ENCODE results near the gene CSGALNACT2. TPM values are rescaled to one million over a fixed set of nuclear protein-coding genes. Genes with fewer than 3 reads are reported as not detected.
"Not testable (repeated sequence)": the region's sequence is repeated elsewhere in the genome, so short reads cannot be mapped to it uniquely, and the experiment has no call there.

Gene CSGALNACT2
- total RNA-seq, 1 experiment from 2014 or later = 3.9 TPM

DNA sequence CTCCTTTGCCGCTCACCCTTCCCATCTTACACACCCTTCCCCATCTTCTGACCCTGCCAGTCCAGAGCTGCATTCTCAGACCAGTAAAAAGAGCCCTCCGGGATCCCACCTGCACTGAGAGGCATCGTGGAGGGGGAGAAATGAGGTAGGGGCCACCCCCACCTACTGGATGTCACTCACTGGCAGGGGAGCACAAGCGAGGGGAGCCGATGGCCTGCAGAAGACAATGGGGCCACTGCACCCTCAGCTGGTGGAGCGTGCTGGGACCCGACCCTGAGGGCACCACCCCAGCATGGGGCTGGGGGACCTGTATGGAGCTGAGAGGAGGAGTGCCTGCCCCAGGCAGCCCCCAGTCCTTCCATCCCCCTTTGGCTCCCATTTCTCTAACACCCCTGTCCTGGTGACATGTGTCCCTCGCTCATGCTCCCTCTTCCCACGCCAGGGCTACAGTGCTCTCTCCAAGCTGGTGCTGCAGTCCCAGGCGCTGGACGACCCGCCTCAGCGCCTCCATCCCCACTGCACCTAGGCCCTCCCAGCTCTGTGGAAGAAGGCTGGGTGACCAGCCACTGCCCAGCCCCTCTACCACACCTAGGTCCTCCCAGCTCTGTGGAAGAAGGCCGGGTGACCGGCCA lies 78.8 kb downstream of the CSGALNACT2 start:
- DNase-seq (ENCODE audit: low spot score) = no peak

GRCh38 chr10:43217563-43218205 lies 79.4 kb downstream of the CSGALNACT2 start:
- DNase-seq (ENCODE audit: low spot score) = no peak

- DNase-seq (ENCODE audit: low spot score) = no peak
Measured at GRCh38 chr10:43218206-43218950, 80.1 kb downstream of the CSGALNACT2 start.

GRCh38 chr10:43218951-43219837 lies 80.9 kb downstream of the CSGALNACT2 start:
- DNase-seq (ENCODE audit: low spot score) = no peak

DNA sequence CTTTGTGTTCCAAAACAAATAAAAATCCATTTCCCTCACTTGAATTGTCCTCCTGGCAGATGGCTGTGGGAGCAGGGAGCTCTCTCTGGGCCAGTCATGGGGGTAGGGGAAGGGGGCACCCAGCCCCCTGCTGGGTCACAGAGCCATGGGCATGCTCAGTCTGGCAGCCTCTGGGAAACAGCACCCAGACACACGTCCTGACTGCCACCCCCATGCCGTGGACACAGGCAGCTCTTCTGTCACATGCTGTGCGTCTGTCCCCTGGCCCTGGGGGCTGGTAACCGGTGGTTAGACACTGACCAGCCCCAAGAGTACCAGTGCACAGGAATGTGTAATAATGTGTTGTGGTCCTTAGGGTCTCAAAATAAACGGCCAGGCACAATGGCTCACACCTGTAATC lies 81.6 kb downstream of the CSGALNACT2 start:
- DNase-seq (ENCODE audit: low spot score) = no peak

DNA sequence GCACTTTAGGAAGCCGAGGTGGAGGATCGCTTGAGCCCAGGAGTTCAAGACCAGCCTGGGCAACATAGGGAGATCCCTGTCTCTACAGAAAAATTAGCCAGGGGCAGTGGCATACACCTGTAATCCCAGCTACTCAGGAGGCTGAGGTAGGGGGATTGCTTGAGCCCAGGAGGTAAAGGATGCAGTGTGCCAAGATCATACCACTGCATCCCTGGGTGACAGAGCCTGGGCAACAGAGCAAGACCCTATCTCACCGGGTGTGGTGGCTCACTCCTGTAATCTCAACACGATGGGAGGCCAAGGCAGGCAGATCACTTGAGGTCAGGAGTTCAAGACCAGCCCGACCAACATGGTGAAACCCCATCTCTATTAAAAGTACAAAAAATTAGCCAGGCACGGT lies 82.0 kb downstream of the CSGALNACT2 start:
- not testable (repeated sequence) for DNase-seq (ENCODE audit: low spot score)

- DNase-seq (ENCODE audit: low spot score) = no peak
Measured at GRCh38 chr10:43220657-43221418, 82.6 kb downstream of the CSGALNACT2 start.

DNA sequence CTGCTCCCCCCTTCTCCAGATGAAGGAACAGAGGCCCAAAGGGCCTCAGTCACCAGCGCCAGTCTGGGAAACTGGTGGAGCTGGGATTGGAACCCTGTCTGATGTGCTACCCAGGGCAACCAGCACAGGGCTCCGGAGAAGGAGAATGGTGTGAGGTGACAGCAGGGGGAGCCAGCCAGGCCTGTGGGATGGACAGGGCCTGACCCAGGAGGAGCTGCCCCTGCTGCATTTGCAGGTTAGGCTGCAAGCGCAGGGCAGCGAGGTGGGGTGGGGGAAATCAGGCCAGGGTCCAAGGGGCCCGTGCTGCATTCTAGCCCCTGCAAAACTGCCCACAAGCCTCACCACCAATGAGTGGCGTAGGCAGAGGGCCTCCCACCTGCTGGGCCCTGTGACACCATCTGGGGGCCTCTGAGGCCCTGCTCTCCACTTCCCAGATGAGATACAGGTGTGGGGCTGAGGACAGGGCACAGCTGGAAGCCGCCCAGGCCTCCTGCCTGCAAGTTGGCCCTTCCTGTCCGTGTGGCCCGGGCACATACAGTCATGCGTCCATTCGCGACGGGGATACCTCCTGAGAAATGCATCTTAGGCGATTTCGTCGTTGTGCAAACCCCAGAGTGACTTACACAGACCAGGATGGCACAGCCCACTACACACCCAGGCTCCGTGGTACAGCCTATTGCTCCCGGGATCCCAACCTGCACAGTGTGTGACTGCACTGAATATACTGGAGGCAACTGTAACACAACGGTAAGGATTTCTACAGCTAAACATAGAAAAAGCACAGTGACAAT lies 83.4 kb downstream of the CSGALNACT2 start:
- DNase-seq (ENCODE audit: low spot score) = no peak

DNA sequence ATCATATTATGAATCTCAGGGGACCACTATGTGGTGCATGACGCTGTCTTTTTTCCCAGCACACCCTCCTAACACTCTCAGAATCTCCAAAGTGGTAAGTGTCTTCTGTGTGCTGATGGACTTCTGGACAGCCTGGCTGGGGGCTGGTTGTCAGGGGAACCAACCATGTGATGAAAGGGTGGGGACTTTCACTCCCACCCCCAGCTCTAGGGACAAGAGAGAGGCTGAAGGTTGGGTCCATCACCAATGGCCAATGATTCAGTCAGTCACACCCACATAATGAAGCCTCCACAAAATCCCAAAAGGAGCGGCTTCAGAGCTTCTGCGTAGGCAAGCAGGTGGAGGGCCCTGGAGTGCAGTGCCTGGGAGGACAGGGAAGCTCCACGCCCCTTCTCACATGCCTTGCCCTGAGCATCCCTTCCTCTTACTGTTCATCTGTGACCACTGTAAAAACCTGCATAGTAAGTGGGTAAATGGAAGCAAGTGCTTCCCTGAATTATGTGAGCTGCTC lies 84.0 kb downstream of the CSGALNACT2 start:
- no peak for DNase-seq (ENCODE audit: low spot score)

- DNase-seq (ENCODE audit: low spot score) = no peak
Measured at GRCh38 chr10:43223056-43223455, 84.8 kb downstream of the CSGALNACT2 start.

- no peak for DNase-seq (ENCODE audit: low spot score)
Measured at GRCh38 chr10:43224321-43224720, 86.1 kb downstream of the CSGALNACT2 start.

GRCh38 chr10:43225004-43225786 lies 87.0 kb downstream of the CSGALNACT2 start:
- DNase-seq (ENCODE audit: low spot score) = no peak

- no peak for DNase-seq (ENCODE audit: low spot score)
Measured at GRCh38 chr10:43225787-43226153, 87.5 kb downstream of the CSGALNACT2 start.

- DNase-seq (ENCODE audit: low spot score) = no peak
Measured at GRCh38 chr10:43226441-43226840, 88.2 kb downstream of the CSGALNACT2 start.

- no peak for DNase-seq (ENCODE audit: low spot score)
Measured at GRCh38 chr10:43226851-43227845, 88.9 kb downstream of the CSGALNACT2 start.

DNA sequence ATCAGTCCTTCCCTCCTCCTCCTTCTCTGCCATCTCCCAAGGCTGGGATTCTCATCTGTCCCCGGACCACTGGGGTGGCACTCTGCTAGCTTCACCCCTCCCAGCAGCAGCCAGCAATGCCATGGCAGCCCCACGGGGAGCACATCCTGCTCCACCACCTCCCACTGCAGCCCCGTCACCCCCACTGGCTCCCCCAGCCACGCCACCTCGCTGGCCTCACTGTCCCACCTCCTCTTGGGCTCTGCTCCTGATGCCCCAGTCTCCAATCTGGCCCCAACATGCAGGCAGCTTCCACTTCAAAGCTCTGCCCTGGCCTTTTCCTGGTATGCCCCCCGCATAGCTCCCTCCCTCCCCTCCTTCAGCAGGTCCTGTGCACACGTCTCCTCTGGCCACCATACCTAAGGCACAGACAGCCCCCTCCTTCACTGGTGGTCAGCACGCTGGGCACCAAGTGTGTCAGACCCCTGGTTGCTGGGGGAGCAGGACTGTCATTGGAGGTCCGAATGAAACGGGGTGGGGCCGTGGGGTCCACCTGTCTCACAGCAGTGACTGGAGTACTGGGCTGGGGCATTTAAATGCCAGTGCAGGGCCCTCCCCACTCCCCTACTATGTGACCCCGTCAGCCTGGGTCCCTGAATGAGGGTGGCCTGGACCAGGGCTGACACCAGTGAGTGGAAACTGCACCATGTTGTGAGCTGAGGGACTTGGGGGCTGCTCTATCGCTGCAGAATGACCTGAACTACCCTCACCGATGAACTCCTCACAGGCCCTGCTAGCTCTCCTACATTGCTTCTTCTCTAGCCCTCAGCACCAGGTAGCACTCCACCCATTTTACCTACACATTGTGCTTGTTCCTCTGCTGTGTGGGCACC lies 89.9 kb downstream of the CSGALNACT2 start:
- no peak for DNase-seq (ENCODE audit: low spot score)

- DNase-seq (ENCODE audit: low spot score) = no peak
Measured at GRCh38 chr10:43228783-43229207, 90.5 kb downstream of the CSGALNACT2 start.
